MCF 10A (cell line): ENCODE data around the gene IL6ST. TPM values are rescaled to one million over a fixed set of nuclear protein-coding genes. Genes with fewer than 3 reads are reported as not detected.

ENCODE experiments used
- BruUV-seq: library from RNA; stranded (reverse); fragments of 400-500 nt; replicated peaks from 2 replicates; lab custom pipeline; 2021; lab: Mats Ljungman, UMichigan
- CTCF ChIA-PET: fragments of 300-600 bp; sonication (Branson Sonifier 250); formaldehyde crosslinking; extraction: SDS; loops from one replicate; lab custom pipeline; 2021; ENCODE audit warnings: antibody characterized with exemption, inconsistent platforms; lab: Yijun Ruan, JAX
- POLR2A ChIA-PET: fragments of 300-600, 350-650 bp; sonication (Branson Sonifier 250); formaldehyde crosslinking; extraction: SDS; loops from one replicate; lab custom pipeline; 2020; ENCODE audit warnings: antibody characterized with exemption, inconsistent platforms; lab: Yijun Ruan, JAX
- DNase-seq: peaks from one replicate; pipeline ENCODE4 v3.0.0-alpha.2; 2018; ENCODE audit not compliant: unreplicated experiment
- H3K27ac Mint-ChIP-seq: one replicate; pipeline ENCODE4 v1.8.0; 2022; ENCODE audit warnings: mild to moderate bottlenecking, low read depth, mixed read lengths; ENCODE audit not compliant: unreplicated experiment
- H3K27me3 Mint-ChIP-seq: one replicate; pipeline ENCODE4 v1.8.0; 2022; ENCODE audit warnings: mixed read lengths; ENCODE audit not compliant: insufficient read depth, unreplicated experiment
- H3K36me3 Mint-ChIP-seq: one replicate; pipeline ENCODE4 v1.8.0; 2022; ENCODE audit warnings: mild to moderate bottlenecking, moderate library complexity, mixed read lengths; ENCODE audit not compliant: insufficient read depth, unreplicated experiment
- H3K4me1 Mint-ChIP-seq: one replicate; pipeline ENCODE4 v1.8.0; 2022; ENCODE audit warnings: mixed read lengths; ENCODE audit not compliant: insufficient read depth, unreplicated experiment
- H3K4me3 Mint-ChIP-seq: one replicate; pipeline ENCODE4 v1.8.0; 2022; ENCODE audit warnings: mild to moderate bottlenecking, moderate library complexity, mixed read lengths; ENCODE audit not compliant: unreplicated experiment
- H3K9me3 Mint-ChIP-seq: one replicate; pipeline ENCODE4 v1.8.0; 2022; ENCODE audit warnings: mixed read lengths; ENCODE audit not compliant: unreplicated experiment
- CTCF ChIP-seq: fragments of 200-600 bp; IDR thresholded peaks from one replicate; pipeline ENCODE4 v1.8.0; 2022; ENCODE audit warnings: antibody characterized with exemption, mild to moderate bottlenecking; ENCODE audit not compliant: unreplicated experiment
- intact Hi-C: fragments of 100-400 bp; cut with micrococcal nuclease; formaldehyde crosslinking; loops from 2 replicates; pipeline ENCODE4 v1.14.1; 2022
- total RNA-seq: library from RNA; stranded (reverse); gene quantifications from 2 replicates; pipeline ENCODE4 v1.2.3, GENCODE V29; 2022

IL6ST gene
- total RNA-seq, 1 experiment from 2014 or later: 115 TPM

- DNase-seq: peak; percentile 20
- Mint-ChIP-seq H3K27ac (no peak overlapping the region), H3K36me3 (no peaks in the 10 kb centered on the region), H3K4me3 (no peak overlapping the region), H3K9me3 (no peaks in the 10 kb centered on the region), H3K4me1 (no peaks in the 10 kb centered on the region), H3K27me3 (no peaks in the 10 kb centered on the region)
- no peak for TF ChIP-seq CTCF
- ChIA-PET CTCF (interaction anchor here (0.6 kb wide), 1 partner anchor 20 kb away, joined by 3 read pairs; no protein-coding TSS in a partner anchor), POLR2A (no interaction called here)
- intact Hi-C loops: no loop called here
- no TSS peak for BruUV-seq
Measured at GRCh38 chr5:55904152-55904551, 90.6 kb downstream of the IL6ST start.

GRCh38 chr5:55903121-55903701, 91.6 kb downstream of the IL6ST start:
- intact Hi-C loops: no loop called here
- ChIA-PET POLR2A (interaction anchor here (0.7 kb wide), 2 partner anchors 87 to 368 kb away, joined by 3 to 4 read pairs; no protein-coding TSS in a partner anchor), CTCF (interaction anchor here (0.6 to 0.9 kb wide), 2 partner anchors 18 to 20 kb away, joined by 3 read pairs; no protein-coding TSS in a partner anchor)
- Mint-ChIP-seq H3K4me1 (no peaks in the 10 kb centered on the region), H3K9me3 (no peaks in the 10 kb centered on the region), H3K27ac (no peak overlapping the region), H3K27me3 (no peaks in the 10 kb centered on the region), H3K36me3 (no peaks in the 10 kb centered on the region), H3K4me3 (no peak overlapping the region)
- no TSS peak for BruUV-seq
- no peak for TF ChIP-seq CTCF
- peak; percentile 60 for DNase-seq

- Mint-ChIP-seq H3K27ac (no peak overlapping the region), H3K9me3 (no peaks in the 10 kb centered on the region), H3K4me1 (no peaks in the 10 kb centered on the region), H3K27me3 (no peaks in the 10 kb centered on the region), H3K36me3 (no peaks in the 10 kb centered on the region), H3K4me3 (no peak overlapping the region)
- CTCF ChIA-PET: no interaction called here
- BruUV-seq: no TSS peak
- no peak for DNase-seq
- TF ChIP-seq CTCF: no peak
- intact Hi-C loops: no loop called here
- POLR2A ChIA-PET: interaction anchor here (0.7 kb wide), 2 partner anchors 86 to 367 kb away, joined by 3 to 4 read pairs; no protein-coding TSS in a partner anchor
Measured at GRCh38 chr5:55902696-55903095, 92.1 kb downstream of the IL6ST start.

GRCh38 chr5:55900776-55901175, 94.0 kb downstream of the IL6ST start:
- no peak for TF ChIP-seq CTCF
- intact Hi-C loops: no loop called here
- no peaks in the 10 kb centered on the region for H3K9me3 Mint-ChIP-seq
- no peaks in the 10 kb centered on the region for H3K27me3 Mint-ChIP-seq
- ChIA-PET POLR2A (no interaction called here), CTCF (interaction anchor here (0.7 kb wide), 1 partner anchor 1803 kb away, joined by 3 read pairs; no protein-coding TSS in a partner anchor)
- no peaks in the 10 kb centered on the region for H3K36me3 Mint-ChIP-seq
- no peak overlapping the region for H3K4me3 Mint-ChIP-seq
- no peaks in the 10 kb centered on the region for H3K4me1 Mint-ChIP-seq
- no peak for DNase-seq
- no TSS peak for BruUV-seq
- no peak overlapping the region for H3K27ac Mint-ChIP-seq
